HCT116 (cell line): ENCODE measurements around the gene EEFSEC.

Source experiments
- CBX3 ChIP-seq: IDR thresholded peaks from 2 replicates; pipeline ENCODE4 v1.6.1; 2012; ENCODE audit warnings: low read depth
- CEBPB ChIP-seq: IDR thresholded peaks from 2 replicates; pipeline ENCODE4 v1.6.1; 2012; ENCODE audit warnings: low read depth
- EZH2 ChIP-seq: fragments of 200-600 bp; sonication (generic); IDR thresholded peaks from 2 replicates; pipeline ENCODE4 v1.6.1; 2017; ENCODE audit warnings: antibody characterized with exemption, mixed run types
- FOSL1 ChIP-seq: IDR thresholded peaks from 2 replicates; pipeline ENCODE4 v1.6.1; 2012; ENCODE audit warnings: low read depth
- RAD21 ChIP-seq: IDR thresholded peaks from 2 replicates; pipeline ENCODE4 v1.6.1; 2012; ENCODE audit warnings: low read depth, mild to moderate bottlenecking
- ZFX ChIP-seq: fragments of 450-650 bp; IDR thresholded peaks from 2 replicates; pipeline ENCODE4 v1.6.1; 2017
- TF ChIP-seq, protein P1 (sequence below), 3 experiments: fragments of 200-600 bp in 1 of 3; sonication (generic) in 1 of 3; IDR thresholded peaks in 2 of 3; conservative IDR thresholded peaks in 1 of 3; 2 replicates each; pipeline ENCODE4 v1.5.1; 2012 to 2017; ENCODE audit warnings: low read depth in 2 of 3, low read length in 2 of 3, antibody characterized with exemption in 1 of 3, borderline replicate concordance in 1 of 3, control low read depth in 1 of 3, mild to moderate bottlenecking in 1 of 3, mixed read lengths in 1 of 3, mixed run types in 1 of 3, moderate library complexity in 1 of 3; ENCODE audit not compliant: insufficient read depth in 1 of 3
- TF ChIP-seq, protein P2 (sequence below): IDR thresholded peaks from 2 replicates; pipeline ENCODE4 v1.6.1; 2011; ENCODE audit warnings: mild to moderate bottlenecking, low read length, moderate library complexity; ENCODE audit not compliant: insufficient replicate concordance; ENCODE audit errors: extremely low read depth

DNA sequence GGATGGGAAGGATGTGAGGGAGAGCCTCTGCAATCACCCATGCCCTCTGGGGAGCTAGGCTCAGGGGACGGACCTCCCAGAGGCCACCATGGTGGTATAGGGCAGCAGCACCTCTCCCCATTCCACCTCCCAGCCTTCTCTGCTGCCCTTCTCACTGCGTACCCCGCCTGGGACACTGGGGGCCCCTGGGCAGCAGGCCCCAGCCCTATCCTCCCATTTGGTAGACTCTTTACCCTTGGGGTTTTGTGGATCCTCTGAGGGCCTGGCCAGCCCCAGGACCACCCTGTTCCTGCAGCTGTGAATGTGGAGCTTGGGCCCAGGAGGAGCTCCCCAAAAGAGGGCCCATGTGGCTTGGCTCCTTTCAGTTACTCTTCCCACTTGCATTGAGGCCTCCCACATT lies 181.5 kb downstream of the EEFSEC start:
- TF ChIP-seq, protein P1, sequence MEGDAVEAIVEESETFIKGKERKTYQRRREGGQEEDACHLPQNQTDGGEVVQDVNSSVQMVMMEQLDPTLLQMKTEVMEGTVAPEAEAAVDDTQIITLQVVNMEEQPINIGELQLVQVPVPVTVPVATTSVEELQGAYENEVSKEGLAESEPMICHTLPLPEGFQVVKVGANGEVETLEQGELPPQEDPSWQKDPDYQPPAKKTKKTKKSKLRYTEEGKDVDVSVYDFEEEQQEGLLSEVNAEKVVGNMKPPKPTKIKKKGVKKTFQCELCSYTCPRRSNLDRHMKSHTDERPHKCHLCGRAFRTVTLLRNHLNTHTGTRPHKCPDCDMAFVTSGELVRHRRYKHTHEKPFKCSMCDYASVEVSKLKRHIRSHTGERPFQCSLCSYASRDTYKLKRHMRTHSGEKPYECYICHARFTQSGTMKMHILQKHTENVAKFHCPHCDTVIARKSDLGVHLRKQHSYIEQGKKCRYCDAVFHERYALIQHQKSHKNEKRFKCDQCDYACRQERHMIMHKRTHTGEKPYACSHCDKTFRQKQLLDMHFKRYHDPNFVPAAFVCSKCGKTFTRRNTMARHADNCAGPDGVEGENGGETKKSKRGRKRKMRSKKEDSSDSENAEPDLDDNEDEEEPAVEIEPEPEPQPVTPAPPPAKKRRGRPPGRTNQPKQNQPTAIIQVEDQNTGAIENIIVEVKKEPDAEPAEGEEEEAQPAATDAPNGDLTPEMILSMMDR (IDR thresholded peaks at IDR 0.05 in 2 of 3, conservative IDR thresholded peaks at IDR 0.05 in 1 of 3; ENCODE audit: borderline replicate concordance in 1 of 3, insufficient read depth in 1 of 3, low read depth in 2 of 3, low read length in 2 of 3), result no peak
- TF ChIP-seq RAD21, result no peak
- TF ChIP-seq, protein P2, sequence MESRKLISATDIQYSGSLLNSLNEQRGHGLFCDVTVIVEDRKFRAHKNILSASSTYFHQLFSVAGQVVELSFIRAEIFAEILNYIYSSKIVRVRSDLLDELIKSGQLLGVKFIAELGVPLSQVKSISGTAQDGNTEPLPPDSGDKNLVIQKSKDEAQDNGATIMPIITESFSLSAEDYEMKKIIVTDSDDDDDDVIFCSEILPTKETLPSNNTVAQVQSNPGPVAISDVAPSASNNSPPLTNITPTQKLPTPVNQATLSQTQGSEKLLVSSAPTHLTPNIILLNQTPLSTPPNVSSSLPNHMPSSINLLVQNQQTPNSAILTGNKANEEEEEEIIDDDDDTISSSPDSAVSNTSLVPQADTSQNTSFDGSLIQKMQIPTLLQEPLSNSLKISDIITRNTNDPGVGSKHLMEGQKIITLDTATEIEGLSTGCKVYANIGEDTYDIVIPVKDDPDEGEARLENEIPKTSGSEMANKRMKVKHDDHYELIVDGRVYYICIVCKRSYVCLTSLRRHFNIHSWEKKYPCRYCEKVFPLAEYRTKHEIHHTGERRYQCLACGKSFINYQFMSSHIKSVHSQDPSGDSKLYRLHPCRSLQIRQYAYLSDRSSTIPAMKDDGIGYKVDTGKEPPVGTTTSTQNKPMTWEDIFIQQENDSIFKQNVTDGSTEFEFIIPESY, result no peak
- no peak for TF ChIP-seq EZH2
- no peak for TF ChIP-seq CEBPB
- no peak for TF ChIP-seq ZFX
- no peak for TF ChIP-seq CBX3
- no peak for TF ChIP-seq FOSL1
